Lung (tissue), 12 donors: ENCODE results near the gene ERVK3-1. TPM values are rescaled to one million over a fixed set of nuclear protein-coding genes. Genes with fewer than 3 reads are reported as not detected.

Experiments
- ATAC-seq: fragments of 200-7000 bp; cut with Tn5 transposase; one replicate; pipeline ENCODE4 v1.9.1; 2020; ENCODE audit warnings: moderate number of reproducible peaks; ENCODE audit not compliant: insufficient read depth, low FRiP score
- DNase-seq, 3 donors: peaks; one replicate each; pipeline ENCODE4 v3.0.0-alpha.2; 2013 to 2017
- H3K27ac ChIP-seq, 2 donors: one replicate each; pipeline ENCODE4 v1.5.1; 2013; ENCODE audit warnings: mild to moderate bottlenecking in 2 of 2, moderate library complexity in 2 of 2, control low read depth in 1 of 2, inconsistent platforms in 1 of 2, low read depth in 1 of 2, low read length in 1 of 2
- H3K27me3 ChIP-seq, 3 donors: one replicate each; pipeline ENCODE4 v1.5.1; 2013; ENCODE audit warnings: low read length in 2 of 3; ENCODE audit not compliant: control insufficient read depth in 3 of 3, insufficient read depth in 3 of 3
- H3K36me3 ChIP-seq, 4 donors: one replicate each; pipeline ENCODE4 v1.5.1; 2013; ENCODE audit warnings: low read length in 4 of 4, mild to moderate bottlenecking in 1 of 4, moderate library complexity in 1 of 4; ENCODE audit not compliant: control insufficient read depth in 4 of 4, insufficient read depth in 4 of 4
- H3K4me1 ChIP-seq, 5 donors: one replicate each; pipeline ENCODE4 v1.5.1; 2013; ENCODE audit warnings: low read length in 5 of 5, mild to moderate bottlenecking in 2 of 5, moderate library complexity in 1 of 5; ENCODE audit not compliant: control insufficient read depth in 5 of 5, insufficient read depth in 5 of 5
- H3K4me3 ChIP-seq: one replicate; pipeline ENCODE4 v1.5.1; 2013; ENCODE audit warnings: mild to moderate bottlenecking, control low read depth, moderate library complexity
- H3K9ac ChIP-seq, 2 donors: one replicate each; pipeline ENCODE4 v1.5.1; 2013; ENCODE audit warnings: low read length in 2 of 2, control low read depth in 1 of 2; ENCODE audit not compliant: insufficient read depth in 1 of 2
- H3K9me3 ChIP-seq, 4 donors: one replicate each; pipeline ENCODE4 v1.5.1; 2013; ENCODE audit warnings: low read length in 3 of 4, mild to moderate bottlenecking in 1 of 4, moderate library complexity in 1 of 4; ENCODE audit not compliant: control insufficient read depth in 4 of 4, insufficient read depth in 3 of 4
- CTCF ChIP-seq: IDR thresholded peaks from 2 replicates; pipeline ENCODE4 v1.5.1; 2012; ENCODE audit warnings: mild to moderate bottlenecking; ENCODE audit errors: control extremely low read depth, extremely low read depth
- WGBS, 2 donors: extraction: QIAGEN DNeasy Blood & Tissue Kit; methylation state at CpG; one replicate each; pipeline ENCODE4 v1.1.7; 2013; 5-methylcytosine and 5-hydroxymethylcytosine counted together
- polyA plus RNA-seq, 2 donors: library from polyadenylated mRNA; stranded (reverse); fragments of 200-250 nt; gene quantifications; one replicate each; pipeline ENCODE4 v1.2.1, GENCODE V29; 2013
- total RNA-seq, 2 donors: library from RNA; depleted of rRNA in 1 of 2; stranded (reverse); fragments of >200 nt in 1 of 2; gene quantifications; one replicate each; pipeline ENCODE4 v1.2.1, GENCODE V29; 2014 to 2021
- donor health status: control.
- donor health status: control.
- donor health status: Bipolar disorder and iron deficiency.
- donor health status: healthy.
- donor health status: DM: yes; HTN: yes; CAD: no.

ERVK3-1 gene
- total and polyA plus RNA-seq, 4 donors, result 31.8 to 58.8 (median 38.1) TPM

DNA sequence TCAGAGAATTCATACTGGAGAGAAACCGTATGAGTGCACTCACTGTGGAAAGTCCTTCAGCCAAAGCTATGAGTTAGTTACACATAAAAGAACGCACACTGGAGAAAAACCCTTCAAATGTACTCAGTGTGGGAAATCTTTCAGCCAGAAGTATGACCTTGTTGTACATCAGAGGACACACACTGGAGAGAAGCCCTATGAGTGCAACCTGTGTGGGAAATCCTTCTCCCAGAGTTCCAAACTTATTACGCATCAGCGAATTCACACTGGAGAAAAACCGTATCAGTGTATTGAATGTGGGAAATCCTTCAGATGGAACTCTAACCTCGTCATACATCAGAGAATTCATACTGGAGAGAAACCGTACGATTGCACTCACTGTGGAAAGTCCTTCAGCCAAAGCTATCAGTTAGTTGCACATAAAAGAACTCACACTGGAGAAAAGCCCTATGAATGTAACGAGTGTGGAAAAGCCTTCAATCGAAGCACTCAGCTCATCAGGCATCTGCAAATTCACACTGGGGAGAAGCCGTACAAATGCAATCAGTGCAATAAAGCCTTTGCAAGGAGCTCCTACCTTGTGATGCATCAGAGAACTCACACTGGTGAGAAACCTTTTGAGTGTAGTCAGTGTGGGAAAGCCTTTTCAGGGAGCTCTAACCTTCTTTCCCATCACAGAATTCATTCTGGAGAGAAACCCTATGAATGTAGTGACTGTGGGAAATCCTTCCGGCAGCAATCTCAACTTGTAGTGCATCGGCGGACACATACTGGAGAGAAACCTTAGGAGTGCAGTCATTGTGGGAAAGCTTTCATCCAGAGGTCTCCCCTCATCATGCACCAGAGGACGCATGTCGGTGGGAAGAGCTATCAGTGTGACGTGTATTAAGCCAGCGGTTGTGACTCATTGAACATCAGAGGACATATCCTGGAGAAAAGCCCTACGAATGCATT is 42.9 kb upstream of the ERVK3-1 start:
- Histone ChIP-seq H3K9me3 (peaks cover 50 to 85% (median 78%) of the 10 kb centered on the region in 4 donors), H3K27ac (no peak overlapping the region), H3K27me3 (no peaks in the 10 kb centered on the region), H3K4me1 (no peaks in the 10 kb centered on the region), H3K9ac (no peak overlapping the region), H3K36me3 (peaks cover 17 to 86% (median 76%) of the 10 kb centered on the region in 4 donors), H3K4me3 (no peak overlapping the region)
- TF ChIP-seq CTCF, result no peak
- DNase-seq, result no peak
- ATAC-seq, result no peak
- WGBS, 2 donors, result 98% methylated on average over 19 of the region's 19 CpGs

DNA sequence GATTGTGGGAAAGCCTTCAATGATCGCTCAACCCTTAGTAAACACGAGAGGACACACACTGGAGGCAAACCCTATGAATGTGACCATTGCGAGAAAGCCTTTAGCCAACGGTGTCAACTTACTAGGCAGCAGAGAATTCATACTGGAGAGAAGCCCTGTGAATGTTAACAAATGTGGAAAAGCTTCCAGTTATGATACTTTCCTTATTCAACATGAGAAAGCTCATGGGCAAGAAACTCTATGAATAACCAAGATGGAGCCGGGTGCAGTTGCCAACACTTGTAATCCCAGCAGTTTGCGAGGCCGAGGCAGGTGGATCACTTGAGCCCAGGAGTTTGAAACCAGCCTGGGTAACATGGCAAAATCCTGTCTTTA is 42.3 kb upstream of the ERVK3-1 start:
- no peaks in the 10 kb centered on the region for H3K4me1 ChIP-seq
- DNase-seq (no peak), ATAC-seq (no peak)
- H3K27ac ChIP-seq, result no peak overlapping the region
- no peaks in the 10 kb centered on the region for H3K27me3 ChIP-seq
- H3K4me3 ChIP-seq, result no peak overlapping the region
- TF ChIP-seq CTCF, result no peak
- WGBS, 2 donors, result 98 to 99% methylated on average over 7 of the region's 7 CpGs
- H3K9me3 ChIP-seq, result peaks cover 44 to 85% (median 72%) of the 10 kb centered on the region in 4 donors
- H3K36me3 ChIP-seq, result peaks cover 17 to 79% (median 69%) of the 10 kb centered on the region in 4 donors
- H3K9ac ChIP-seq, result no peak overlapping the region

- ATAC-seq (no peak), DNase-seq (no peak)
- no peak for TF ChIP-seq CTCF
- H3K27me3 ChIP-seq, result no peaks in the 10 kb centered on the region
- no peak overlapping the region for H3K9ac ChIP-seq
- H3K36me3 ChIP-seq, result peaks cover 13 to 57% (median 51%) of the 10 kb centered on the region in 4 donors
- 98 to 99% methylated on average over 3 of the region's 3 CpGs for WGBS, 2 donors
- H3K9me3 ChIP-seq, result peaks cover 34 to 79% (median 64%) of the 10 kb centered on the region in 4 donors
- no peaks in the 10 kb centered on the region for H3K4me1 ChIP-seq
- H3K4me3 ChIP-seq, result no peak overlapping the region
- no peak overlapping the region for H3K27ac ChIP-seq
Observed at GRCh38 chr19:58265100-58265499, 40.1 kb upstream of the ERVK3-1 start.
